Adrenal gland (tissue), 12 donors: Measurements from ENCODE around the gene NOD2. TPM values are rescaled to one million over a fixed set of nuclear protein-coding genes. Genes with fewer than 3 reads are reported as not detected.

Experiments
- DNase-seq, 7 donors: peaks; one replicate each; pipeline ENCODE4 v3.0.0-alpha.2; 2019 to 2020
- H3K27ac ChIP-seq, 5 donors: fragments of 200-600 bp; sonication (generic) in 4 of 5; 1 replicate in 3 of 5; 2 replicates in 2 of 5; pipeline versions ENCODE4 v1.5.1 to v1.8.0; 2016 to 2020; ENCODE audit warnings: mild to moderate bottlenecking in 1 of 5
- H3K27me3 ChIP-seq: fragments of 200-600 bp; 2 replicates; pipeline ENCODE4 v1.8.0; 2021
- H3K36me3 ChIP-seq, 2 donors: fragments of 200-600 bp; replicated peaks in 1 of 2; 1 replicate in 1 of 2; 2 replicates in 1 of 2; pipeline versions ENCODE4 v1.5.1 to v1.8.0; 2018 to 2022
- H3K4me1 ChIP-seq, 2 donors: fragments of 200-600 bp; replicated peaks in 1 of 2; 1 replicate in 1 of 2; 2 replicates in 1 of 2; pipeline versions ENCODE4 v1.5.1 to v1.8.0; 2018 to 2021
- H3K4me3 ChIP-seq, 4 donors: fragments of 200-600 bp; sonication (generic) in 3 of 4; one replicate each; pipeline ENCODE4 v1.5.1; 2016 to 2018
- H3K9me3 ChIP-seq, 3 donors: fragments of 200-600 bp; sonication (generic) in 1 of 3; replicated peaks in 1 of 3; 1 replicate in 2 of 3; 2 replicates in 1 of 3; pipeline versions ENCODE4 v1.5.1 to v1.8.0; 2016 to 2021
- POLR2A ChIP-seq, 2 donors: fragments of 450-650 bp; IDR thresholded peaks; one replicate each; pipeline ENCODE4 v1.6.1; 2017; ENCODE audit warnings: antibody characterized with exemption in 2 of 2, mild to moderate bottlenecking in 2 of 2, moderate library complexity in 1 of 2
- WGBS, 4 donors: extraction: QIAGEN DNeasy Blood & Tissue Kit in 2 of 4; methylation state at CpG; one replicate each; pipeline versions ENCODE4 v1.1.5 to v1.1.7; 2013 to 2017; 5-methylcytosine and 5-hydroxymethylcytosine counted together
- intact Hi-C, 2 donors: fragments of 100-400 bp; cut with DNase I; formaldehyde crosslinking; loops; one replicate each; pipeline versions ENCODE4 v1.14.1 to v1.15.0; 2022 to 2023
- polyA plus RNA-seq, 3 donors: library from polyadenylated mRNA; stranded (reverse); fragments of 200-250 nt in 2 of 3; fragments of 350-450 nt in 1 of 3; fragmentation: Illumina TruSeq in 1 of 3; extraction: RNeasy Lipid Tissue Mini Kit (QIAGEN cat#74804) in 1 of 3; gene quantifications; one replicate each; pipeline ENCODE4 v1.2.3, GENCODE V29; 2013 to 2014
- total RNA-seq, 9 donors: library from RNA; depleted of rRNA in 4 of 9; stranded (reverse); fragments of >200 nt in 4 of 9; fragments of 120-200 nt in 1 of 9; fragmentation: NEBNext Ultra II Directional in 1 of 9; extraction: Animal tissue kit (Norgen Biotek cat#: 25700) in 1 of 9; gene quantifications; one replicate each; pipeline versions ENCODE4 v1.1.0 to v1.2.4, GENCODE V29; 2013 to 2023
- TF ChIP-seq, protein P1 (sequence below), 6 experiments: fragments of 450-650 bp in 4 of 6; fragments of 200-600 bp in 2 of 6; sonication (generic) in 1 of 6; IDR thresholded peaks; 1 replicate in 5 of 6; 2 replicates in 1 of 6; pipeline versions ENCODE4 v1.5.1 to v1.8.0; 2016 to 2021; ENCODE audit warnings: antibody characterized with exemption in 6 of 6, mild to moderate bottlenecking in 2 of 6, moderate library complexity in 1 of 6
- donor health status: healthy with polysubstance abuse.
- donor health status: Bipolar disorder and iron deficiency.
- donor health status: DM: yes; HTN: yes; CAD: no.
- donor health status: DM: no; HTN: no; CAD: no.
- donor health status: DM: no; HTN: no; CAD: no.
- donor health status: DM: yes; HTN: yes; CAD: no.

The NOD2 gene
- total and polyA plus RNA-seq, 12 donors = 0.12 to 3.7 (median 1.1) TPM

DNA sequence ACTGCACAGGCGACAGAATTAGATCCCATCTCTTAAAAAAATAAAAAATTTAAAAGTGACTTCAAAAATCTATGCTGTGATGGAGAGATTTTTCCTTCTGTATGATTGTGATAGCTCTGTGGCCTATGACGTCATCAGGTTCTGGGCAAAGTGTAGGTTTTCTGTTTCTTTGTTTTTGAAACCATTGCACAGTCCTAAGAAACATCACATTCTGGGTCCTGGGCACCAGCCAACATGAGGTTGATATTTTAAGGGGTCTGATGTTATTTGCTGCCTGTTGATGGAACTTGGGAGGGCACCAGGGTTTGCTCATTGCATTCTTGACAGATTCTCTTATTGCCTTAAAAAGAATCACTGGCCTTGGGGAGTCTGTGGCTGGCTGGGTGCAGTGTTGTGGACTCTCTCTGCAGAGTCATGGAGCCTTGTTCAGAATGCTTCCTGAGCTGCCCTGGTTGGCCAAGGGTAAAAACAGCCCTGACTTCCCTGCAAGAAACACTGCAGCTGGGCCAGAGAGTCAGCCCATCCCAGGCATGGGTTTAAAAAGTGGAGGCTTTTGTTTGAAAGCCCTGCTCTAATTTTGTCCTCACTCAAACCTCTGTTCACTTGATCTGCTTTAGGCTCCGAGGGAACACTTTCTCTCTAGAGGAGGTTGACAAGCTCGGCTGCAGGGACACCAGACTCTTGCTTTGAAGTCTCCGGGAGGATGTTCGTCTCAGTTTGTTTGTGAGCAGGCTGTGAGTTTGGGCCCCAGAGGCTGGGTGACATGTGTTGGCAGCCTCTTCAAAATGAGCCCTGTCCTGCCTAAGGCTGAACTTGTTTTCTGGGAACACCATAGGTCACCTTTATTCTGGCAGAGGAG, 38.0 kb downstream of the NOD2 start:
- H3K4me1 ChIP-seq = no peaks in the 10 kb centered on the region
- no peak overlapping the region for H3K27ac ChIP-seq
- H3K36me3 ChIP-seq = no peaks in the 10 kb centered on the region
- DNase-seq = peak in 1 of 7 donors; percentile 17
- 76 to 87% (median 80%) methylated on average over 6 of the region's 6 CpGs for WGBS, 4 donors
- no peak overlapping the region for H3K4me3 ChIP-seq
- intact Hi-C loops = no loop called here
- H3K9me3 ChIP-seq = no peaks in the 10 kb centered on the region
- no peak for TF ChIP-seq POLR2A (IDR thresholded peaks at IDR 0.05)
- TF ChIP-seq, protein P1, sequence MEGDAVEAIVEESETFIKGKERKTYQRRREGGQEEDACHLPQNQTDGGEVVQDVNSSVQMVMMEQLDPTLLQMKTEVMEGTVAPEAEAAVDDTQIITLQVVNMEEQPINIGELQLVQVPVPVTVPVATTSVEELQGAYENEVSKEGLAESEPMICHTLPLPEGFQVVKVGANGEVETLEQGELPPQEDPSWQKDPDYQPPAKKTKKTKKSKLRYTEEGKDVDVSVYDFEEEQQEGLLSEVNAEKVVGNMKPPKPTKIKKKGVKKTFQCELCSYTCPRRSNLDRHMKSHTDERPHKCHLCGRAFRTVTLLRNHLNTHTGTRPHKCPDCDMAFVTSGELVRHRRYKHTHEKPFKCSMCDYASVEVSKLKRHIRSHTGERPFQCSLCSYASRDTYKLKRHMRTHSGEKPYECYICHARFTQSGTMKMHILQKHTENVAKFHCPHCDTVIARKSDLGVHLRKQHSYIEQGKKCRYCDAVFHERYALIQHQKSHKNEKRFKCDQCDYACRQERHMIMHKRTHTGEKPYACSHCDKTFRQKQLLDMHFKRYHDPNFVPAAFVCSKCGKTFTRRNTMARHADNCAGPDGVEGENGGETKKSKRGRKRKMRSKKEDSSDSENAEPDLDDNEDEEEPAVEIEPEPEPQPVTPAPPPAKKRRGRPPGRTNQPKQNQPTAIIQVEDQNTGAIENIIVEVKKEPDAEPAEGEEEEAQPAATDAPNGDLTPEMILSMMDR (IDR thresholded peaks at IDR 0.05) = no peak
- H3K27me3 ChIP-seq = no peaks in the 10 kb centered on the region

DNA sequence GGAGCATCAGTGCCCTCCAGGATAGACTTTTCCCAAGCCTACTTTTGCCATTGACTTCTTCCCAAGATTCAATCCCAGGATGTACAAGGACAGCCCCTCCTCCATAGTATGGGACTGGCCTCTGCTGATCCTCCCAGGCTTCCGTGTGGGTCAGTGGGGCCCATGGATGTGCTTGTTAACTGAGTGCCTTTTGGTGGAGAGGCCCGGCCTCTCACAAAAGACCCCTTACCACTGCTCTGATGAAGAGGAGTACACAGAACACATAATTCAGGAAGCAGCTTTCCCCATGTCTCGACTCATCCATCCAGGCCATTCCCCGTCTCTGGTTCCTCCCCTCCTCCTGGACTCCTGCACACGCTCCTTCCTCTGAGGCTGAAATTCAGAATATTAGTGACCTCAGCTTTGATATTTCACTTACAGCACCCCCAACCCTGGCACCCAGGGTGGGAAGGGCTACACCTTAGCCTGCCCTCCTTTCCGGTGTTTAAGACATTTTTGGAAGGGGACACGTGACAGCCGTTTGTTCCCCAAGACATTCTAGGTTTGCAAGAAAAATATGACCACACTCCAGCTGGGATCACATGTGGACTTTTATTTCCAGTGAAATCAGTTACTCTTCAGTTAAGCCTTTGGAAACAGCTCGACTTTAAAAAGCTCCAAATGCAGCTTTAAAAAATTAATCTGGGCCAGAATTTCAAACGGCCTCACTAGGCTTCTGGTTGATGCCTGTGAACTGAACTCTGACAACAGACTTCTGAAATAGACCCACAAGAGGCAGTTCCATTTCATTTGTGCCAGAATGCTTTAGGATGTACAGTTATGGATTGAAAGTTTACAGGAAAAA, 38.8 kb downstream of the NOD2 start:
- TF ChIP-seq, protein P1 (IDR thresholded peaks at IDR 0.05) = no peak
- no peak for TF ChIP-seq POLR2A (IDR thresholded peaks at IDR 0.05)
- H3K9me3 ChIP-seq = no peaks in the 10 kb centered on the region
- no peak overlapping the region for H3K4me3 ChIP-seq
- no peak overlapping the region for H3K27ac ChIP-seq
- H3K4me1 ChIP-seq = no peaks in the 10 kb centered on the region
- H3K36me3 ChIP-seq = no peaks in the 10 kb centered on the region
- intact Hi-C loops = no loop called here
- H3K27me3 ChIP-seq = no peaks in the 10 kb centered on the region
- WGBS, 4 donors = 75 to 88% (median 81%) methylated on average over 10 of the region's 10 CpGs
- no peak for DNase-seq

- Histone ChIP-seq H3K27ac (no peak overlapping the region), H3K4me1 (no peaks in the 10 kb centered on the region), H3K36me3 (no peaks in the 10 kb centered on the region), H3K4me3 (no peak overlapping the region), H3K9me3 (no peaks in the 10 kb centered on the region), H3K27me3 (no peaks in the 10 kb centered on the region)
- DNase-seq = no peak
- intact Hi-C loops = no loop called here
- WGBS, 4 donors = 87 to 94% (median 90%) methylated on average over 7 of the region's 7 CpGs
- TF ChIP-seq POLR2A (IDR thresholded peaks at IDR 0.05) = no peak
- TF ChIP-seq, protein P1 (IDR thresholded peaks at IDR 0.05) = no peak
Observed at GRCh38 chr16:50733468-50733867, 40.1 kb downstream of the NOD2 start.

- Histone ChIP-seq H3K27me3 (no peaks in the 10 kb centered on the region), H3K9me3 (no peaks in the 10 kb centered on the region), H3K27ac (no peak overlapping the region), H3K4me3 (no peak overlapping the region), H3K36me3 (no peaks in the 10 kb centered on the region), H3K4me1 (no peaks in the 10 kb centered on the region)
- no peak for TF ChIP-seq POLR2A (IDR thresholded peaks at IDR 0.05)
- TF ChIP-seq, protein P1 (IDR thresholded peaks at IDR 0.05) = no peak
- peak in 1 of 7 donors; percentile 6 for DNase-seq
- WGBS, 4 donors = 73 to 80% (median 75%) methylated on average over 7 of the region's 7 CpGs
- intact Hi-C loops = no loop called here
Observed at GRCh38 chr16:50735629-50736122, 42.3 kb downstream of the NOD2 start.
